HepG2 (cell line): ENCODE data around the gene DNTTIP2. TPM values are rescaled to one million over a fixed set of nuclear protein-coding genes. Genes with fewer than 3 reads are reported as not detected.

Experiments used
- ARID5B ChIP-seq: IDR thresholded peaks from 2 replicates; pipeline ENCODE4 v1.4.0; 2020; ENCODE audit warnings: mild to moderate bottlenecking, missing genetic modification reagents
- ARNT2 ChIP-seq: sonication (generic); formaldehyde crosslinking; IDR thresholded peaks from 2 replicates; pipeline ENCODE4 v1.8.0; 2022; ENCODE audit warnings: mild to moderate bottlenecking, low read depth, missing genetic modification reagents, moderate library complexity
- CSRNP2 ChIP-seq: sonication (generic); formaldehyde crosslinking; conservative IDR thresholded peaks from 2 replicates; pipeline ENCODE4 v1.8.0; 2022; ENCODE audit warnings: low read depth, missing genetic modification reagents
- FOXA3 ChIP-seq: IDR thresholded peaks from 2 replicates; pipeline ENCODE4 v1.6.1; 2016; ENCODE audit warnings: missing genetic modification reagents, missing compliant biosample characterization
- MTA1 ChIP-seq: sonication (generic); formaldehyde crosslinking; IDR thresholded peaks from 2 replicates; pipeline ENCODE4 v1.4.0; 2020; ENCODE audit warnings: missing genetic modification reagents, mild to moderate bottlenecking, borderline replicate concordance
- MTERF4 ChIP-seq: sonication (generic); formaldehyde crosslinking; IDR thresholded peaks from 2 replicates; pipeline ENCODE4 v1.8.0; 2023; ENCODE audit warnings: mild to moderate bottlenecking, missing genetic modification reagents
- PATZ1 ChIP-seq: sonication (generic); formaldehyde crosslinking; IDR thresholded peaks from 2 replicates; pipeline ENCODE4 v1.4.0; 2020; ENCODE audit warnings: missing genetic modification reagents
- SCMH1 ChIP-seq: sonication (generic); formaldehyde crosslinking; IDR thresholded peaks from 2 replicates; pipeline ENCODE4 v1.9.0; 2021; ENCODE audit warnings: missing genetic modification reagents, mild to moderate bottlenecking, borderline replicate concordance
- SKI ChIP-seq: fragments of 450-650 bp; IDR thresholded peaks from one replicate; pipeline ENCODE4 v1.6.1; 2018; ENCODE audit warnings: mild to moderate bottlenecking; ENCODE audit not compliant: partially characterized antibody
- SMAD3 ChIP-seq: sonication (generic); formaldehyde crosslinking; IDR thresholded peaks from 2 replicates; pipeline ENCODE4 v1.4.0; 2020; ENCODE audit warnings: missing genetic modification reagents
- TSC22D2 ChIP-seq: sonication (generic); formaldehyde crosslinking; IDR thresholded peaks from 2 replicates; pipeline ENCODE4 v1.5.1; 2020; ENCODE audit warnings: missing genetic modification reagents, mild to moderate bottlenecking, borderline replicate concordance
- ZIK1 ChIP-seq: sonication (generic); formaldehyde crosslinking; IDR thresholded peaks from 2 replicates; pipeline ENCODE4 v1.5.0; 2020; ENCODE audit warnings: mild to moderate bottlenecking, low read depth, missing genetic modification reagents, borderline replicate concordance
- ZNF281 ChIP-seq: sonication (generic); formaldehyde crosslinking; IDR thresholded peaks from 2 replicates; pipeline ENCODE4 v1.4.0; 2020; ENCODE audit warnings: missing genetic modification reagents, borderline replicate concordance
- ZNF333 ChIP-seq: sonication (generic); formaldehyde crosslinking; IDR thresholded peaks from 2 replicates; pipeline ENCODE4 v1.4.0; 2020; ENCODE audit warnings: mild to moderate bottlenecking, missing genetic modification reagents, borderline replicate concordance
- polyA plus RNA-seq, 8 experiments: library from polyadenylated mRNA; depleted of rRNA in 3 of 8; stranded (reverse) in 7 of 8; unstranded in 1 of 8; fragments of >200 nt; fragmentation: Illumina TruSeq in 4 of 8; extraction: Trizol in 4 of 8; gene quantifications; 2 replicates each; pipeline versions ENCODE4 v1.2.1 to v1.2.3, GENCODE V29; 2011 to 2016; ENCODE audit warnings: low read depth in 4 of 8, missing spikeins in 1 of 8, mixed read lengths in 1 of 8; ENCODE audit not compliant: insufficient read depth in 1 of 8
- total RNA-seq, 5 experiments: library from RNA; depleted of rRNA; stranded (reverse); fragments of >200 nt; fragmentation: Illumina TruSeq; extraction: Trizol; gene quantifications; 2 replicates each; pipeline ENCODE4 v1.2.3, GENCODE V29; 2016; ENCODE audit warnings: low read depth in 1 of 5

DNTTIP2 gene
- total and polyA plus RNA-seq, 2 of the 13 experiments (the other 11 are each of a cell fraction or from before 2014, with no cell fraction given), result 11.4 to 63.3 TPM

GRCh38 chr1:93909146-93910050 is 30.4 kb upstream of the DNTTIP2 start, which contains the start of gene GCLM (continued):
- TF ChIP-seq PATZ1 (CRISPR knock-in tag) (peak; percentile 47), ZNF333 (CRISPR knock-in tag) (no peak), ARNT2 (CRISPR knock-in tag) (peak; percentile 78; the same call in 1 of the 2 replicates), MTA1 (CRISPR knock-in tag) (0 out of 2 replicates have a peak, but pooled peaks have one; percentile 33), ARID5B (0 out of 2 replicates have a peak, but pooled peaks have one; percentile 22), FOXA3 (CRISPR knock-in tag) (peak; percentile 26), SKI (peak; percentile 93), CSRNP2 (CRISPR knock-in tag) (no peak), ZIK1 (no peak; the same call in 1 of the 2 replicates), MTERF4 (CRISPR knock-in tag) (0 out of 2 replicates have a peak, but pooled peaks have one; percentile 10), SCMH1 (CRISPR knock-in tag) (no peak), TSC22D2 (CRISPR knock-in tag) (peak; percentile 73; the same call in 1 of the 2 replicates), ZNF281 (CRISPR knock-in tag) (no peak; the same call in 1 of the 2 replicates), SMAD3 (CRISPR knock-in tag) (no peak)
